Activated CD4-positive, CD25-positive, alpha-beta regulatory T cell (primary cell): ENCODE data around the gene ASPM.

Experiments used
- DNase-seq, 4 experiments: peaks; one replicate each; lab custom pipeline; 2025; lab: John Stamatoyannopoulos, UW

ASPM gene, protein sequence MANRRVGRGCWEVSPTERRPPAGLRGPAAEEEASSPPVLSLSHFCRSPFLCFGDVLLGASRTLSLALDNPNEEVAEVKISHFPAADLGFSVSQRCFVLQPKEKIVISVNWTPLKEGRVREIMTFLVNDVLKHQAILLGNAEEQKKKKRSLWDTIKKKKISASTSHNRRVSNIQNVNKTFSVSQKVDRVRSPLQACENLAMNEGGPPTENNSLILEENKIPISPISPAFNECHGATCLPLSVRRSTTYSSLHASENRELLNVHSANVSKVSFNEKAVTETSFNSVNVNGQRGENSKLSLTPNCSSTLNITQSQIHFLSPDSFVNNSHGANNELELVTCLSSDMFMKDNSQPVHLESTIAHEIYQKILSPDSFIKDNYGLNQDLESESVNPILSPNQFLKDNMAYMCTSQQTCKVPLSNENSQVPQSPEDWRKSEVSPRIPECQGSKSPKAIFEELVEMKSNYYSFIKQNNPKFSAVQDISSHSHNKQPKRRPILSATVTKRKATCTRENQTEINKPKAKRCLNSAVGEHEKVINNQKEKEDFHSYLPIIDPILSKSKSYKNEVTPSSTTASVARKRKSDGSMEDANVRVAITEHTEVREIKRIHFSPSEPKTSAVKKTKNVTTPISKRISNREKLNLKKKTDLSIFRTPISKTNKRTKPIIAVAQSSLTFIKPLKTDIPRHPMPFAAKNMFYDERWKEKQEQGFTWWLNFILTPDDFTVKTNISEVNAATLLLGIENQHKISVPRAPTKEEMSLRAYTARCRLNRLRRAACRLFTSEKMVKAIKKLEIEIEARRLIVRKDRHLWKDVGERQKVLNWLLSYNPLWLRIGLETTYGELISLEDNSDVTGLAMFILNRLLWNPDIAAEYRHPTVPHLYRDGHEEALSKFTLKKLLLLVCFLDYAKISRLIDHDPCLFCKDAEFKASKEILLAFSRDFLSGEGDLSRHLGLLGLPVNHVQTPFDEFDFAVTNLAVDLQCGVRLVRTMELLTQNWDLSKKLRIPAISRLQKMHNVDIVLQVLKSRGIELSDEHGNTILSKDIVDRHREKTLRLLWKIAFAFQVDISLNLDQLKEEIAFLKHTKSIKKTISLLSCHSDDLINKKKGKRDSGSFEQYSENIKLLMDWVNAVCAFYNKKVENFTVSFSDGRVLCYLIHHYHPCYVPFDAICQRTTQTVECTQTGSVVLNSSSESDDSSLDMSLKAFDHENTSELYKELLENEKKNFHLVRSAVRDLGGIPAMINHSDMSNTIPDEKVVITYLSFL (N-terminal part only)

DNA sequence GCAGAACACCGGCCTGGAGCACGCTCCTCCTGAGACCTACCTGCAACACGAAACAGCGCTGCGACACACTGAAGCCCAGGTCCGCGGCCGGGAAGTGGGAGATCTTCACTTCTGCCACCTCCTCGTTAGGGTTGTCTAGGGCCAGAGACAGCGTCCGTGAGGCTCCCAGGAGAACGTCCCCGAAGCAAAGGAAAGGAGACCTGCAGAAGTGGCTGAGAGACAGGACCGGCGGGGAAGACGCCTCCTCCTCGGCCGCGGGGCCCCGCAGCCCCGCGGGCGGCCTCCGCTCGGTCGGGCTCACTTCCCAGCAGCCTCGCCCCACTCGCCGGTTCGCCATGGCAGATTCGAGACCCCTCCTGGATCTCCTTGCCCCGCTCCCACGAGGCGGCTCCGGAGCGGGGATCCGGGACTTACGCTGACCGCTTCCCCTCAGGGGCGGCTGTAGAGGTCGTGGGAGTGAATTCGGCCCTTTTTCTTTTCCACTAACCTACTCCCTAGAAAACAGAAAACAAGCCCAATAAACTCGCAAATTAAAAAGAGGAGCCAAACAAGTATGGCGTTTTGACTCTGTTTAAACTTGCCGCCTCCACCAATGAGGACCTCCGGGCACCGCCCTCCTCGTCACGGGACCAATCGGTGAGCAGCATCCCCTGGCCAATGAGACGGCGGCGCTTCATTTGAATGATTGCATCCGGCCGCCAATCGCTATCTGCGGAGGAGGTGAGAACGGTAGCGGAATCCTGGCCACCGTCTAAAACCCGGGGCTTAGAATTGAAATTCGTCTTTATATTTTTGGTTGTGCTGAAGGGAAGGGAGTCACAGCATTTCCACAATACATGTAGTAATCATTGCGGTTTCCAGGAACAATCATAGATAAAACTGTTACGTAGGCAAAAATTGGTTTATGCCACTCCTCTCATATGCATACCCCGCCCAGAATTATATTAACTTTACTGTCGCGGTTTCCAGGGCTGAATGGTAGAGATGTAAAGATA, at the start of gene ASPM:
Gene ASPM (minus strand): TSS at position 569 of the 995 bp plus-strand sequence. CDS start 232 bp downstream, at position 337.
- peak; percentile 82 to 89 (median 88) for DNase-seq

DNA sequence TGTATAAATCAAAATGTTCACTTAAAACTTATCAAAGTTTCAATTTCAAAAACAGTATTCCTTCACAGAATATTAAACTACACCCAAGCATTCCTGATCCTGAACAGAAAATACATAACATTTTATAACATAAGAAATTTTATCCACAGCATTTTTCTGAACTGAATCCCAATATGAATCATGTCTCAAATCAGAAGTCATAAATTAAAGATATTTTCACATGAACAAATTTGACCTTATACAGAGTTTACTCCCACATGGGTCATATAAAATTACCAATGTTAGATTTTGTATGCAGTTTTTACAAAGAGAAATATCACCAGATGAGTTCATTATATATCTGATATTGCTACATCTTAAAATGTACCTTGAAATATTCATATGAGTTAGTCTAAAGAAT, 48.6 kb upstream of the ASPM start:
- DNase-seq: no peak

DNA sequence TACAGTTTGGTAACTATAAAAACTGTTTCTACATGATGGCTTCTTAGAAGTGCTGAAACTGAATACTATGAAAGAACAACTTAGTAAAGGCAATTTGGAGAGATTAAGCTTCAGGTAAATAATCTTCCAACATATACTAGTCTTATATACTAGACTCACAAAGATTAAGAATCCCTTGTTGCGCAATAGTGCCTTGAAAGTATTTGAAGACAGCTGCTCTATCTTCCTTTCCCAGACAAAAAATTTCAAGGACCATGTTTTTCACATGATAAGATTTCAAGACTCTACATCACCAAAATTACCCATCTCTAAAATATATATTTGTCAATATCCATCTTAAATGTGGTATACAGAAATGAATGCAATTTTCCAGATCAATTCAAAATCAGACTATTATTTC, 37.7 kb upstream of the ASPM start:
- DNase-seq: no peak

DNA sequence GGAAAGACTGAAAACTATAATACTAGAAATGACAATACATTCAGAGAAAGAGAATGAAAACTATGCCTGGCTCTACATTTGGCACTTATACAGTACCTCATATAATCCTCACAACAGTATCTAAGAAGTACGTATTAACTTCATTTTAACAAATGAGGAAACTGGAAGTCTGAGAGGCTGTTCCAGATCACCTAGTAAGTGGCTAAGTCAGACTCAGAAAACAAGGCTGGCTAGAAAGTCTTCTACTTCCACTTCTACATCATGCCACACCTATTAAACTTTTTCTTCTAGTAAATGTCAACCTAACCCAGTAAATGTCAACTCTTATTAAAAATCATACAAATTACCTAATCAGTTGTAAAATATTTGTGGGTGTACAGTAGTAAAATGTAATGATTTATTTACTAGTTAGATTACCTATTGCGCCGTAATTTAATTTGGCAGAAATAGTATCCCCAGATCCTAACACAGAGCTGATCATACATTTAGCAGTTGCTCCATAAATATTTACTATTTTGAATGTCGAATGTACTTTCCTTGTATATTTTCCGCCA, 36.8 kb upstream of the ASPM start:
- no peak for DNase-seq

DNA sequence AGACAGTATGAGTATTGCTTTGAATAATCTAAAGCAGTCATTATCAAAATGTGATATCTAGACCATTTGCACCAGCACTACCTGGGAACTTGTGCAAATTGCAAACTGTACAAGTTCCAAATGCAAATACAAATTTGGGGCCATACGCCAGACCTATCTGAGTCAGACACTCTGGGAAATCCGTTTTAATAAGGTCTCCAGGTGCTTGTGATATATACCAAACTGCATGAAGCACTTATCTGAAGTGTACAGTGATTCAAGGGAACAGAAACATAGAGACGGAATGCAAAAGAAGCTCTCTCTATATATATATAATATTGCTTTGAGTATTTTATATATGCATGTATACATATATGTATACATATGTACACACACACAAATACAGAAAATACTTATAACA, 36.2 kb upstream of the ASPM start:
- DNase-seq: no peak

DNA sequence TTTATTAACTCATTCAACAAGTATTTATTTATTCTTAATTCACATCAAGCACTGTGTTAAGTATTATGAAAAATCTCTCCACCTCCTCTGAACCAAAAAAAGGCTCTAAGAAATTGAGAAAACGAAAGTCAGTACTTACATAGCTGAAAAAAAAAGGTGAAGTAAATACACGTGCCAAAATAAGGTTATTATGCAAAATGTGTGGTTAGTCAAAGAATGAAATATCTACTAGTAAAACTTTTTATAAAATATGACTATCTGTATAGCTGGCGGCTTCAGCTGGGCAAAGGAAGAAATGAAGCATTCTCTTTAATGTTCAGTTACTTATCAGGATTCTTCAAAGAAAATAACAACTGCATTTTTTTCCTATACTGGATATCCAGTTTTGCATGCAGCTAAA, 35.5 kb upstream of the ASPM start:
- DNase-seq: no peak

DNA sequence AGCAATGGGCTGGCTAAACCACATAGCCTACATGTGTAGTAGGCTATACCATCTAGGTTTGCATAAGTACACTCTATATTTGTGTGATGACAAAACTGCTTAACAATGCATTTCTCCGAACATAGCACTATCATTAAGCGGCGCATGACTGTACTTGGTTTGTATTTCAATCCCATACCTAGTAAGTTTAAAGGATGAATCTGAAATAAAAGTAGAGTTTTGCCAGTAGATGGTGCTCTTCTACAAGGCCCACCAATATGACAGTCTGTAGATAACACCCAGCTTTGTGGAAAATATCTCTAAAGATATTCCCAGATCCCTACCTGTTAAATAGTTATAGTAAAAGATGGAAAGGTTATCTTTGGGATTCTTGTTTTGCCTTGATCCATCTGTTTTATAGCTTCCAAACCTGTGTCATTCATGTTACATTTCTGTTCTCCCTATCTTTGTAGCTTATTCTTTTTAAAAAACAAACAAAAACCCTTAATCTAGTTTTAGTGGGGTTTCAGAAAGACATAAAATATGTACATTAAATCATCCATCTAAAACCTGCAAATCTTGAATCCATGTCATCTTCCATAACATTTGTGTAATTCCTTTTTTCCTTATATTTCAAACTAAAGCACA, 33.9 kb upstream of the ASPM start:
- DNase-seq: no peak

DNA sequence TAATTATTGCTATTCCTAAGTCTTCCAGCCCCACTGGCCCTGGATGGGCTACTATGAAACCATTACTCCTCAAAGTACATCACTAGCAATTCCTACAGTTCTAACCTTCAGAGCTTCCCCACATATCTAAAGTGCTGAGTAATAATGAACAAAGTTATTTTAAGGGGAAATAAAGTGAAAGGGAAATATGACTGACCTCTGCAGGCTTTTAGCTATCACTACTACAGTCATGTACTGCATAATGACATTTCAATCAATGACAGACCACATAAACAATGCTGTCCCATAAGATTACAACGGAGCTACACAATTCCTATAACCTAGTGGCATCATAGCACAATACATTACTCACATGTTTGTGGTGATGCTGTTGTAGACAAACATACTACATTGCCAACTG, 32.5 kb upstream of the ASPM start:
- no peak for DNase-seq

DNA sequence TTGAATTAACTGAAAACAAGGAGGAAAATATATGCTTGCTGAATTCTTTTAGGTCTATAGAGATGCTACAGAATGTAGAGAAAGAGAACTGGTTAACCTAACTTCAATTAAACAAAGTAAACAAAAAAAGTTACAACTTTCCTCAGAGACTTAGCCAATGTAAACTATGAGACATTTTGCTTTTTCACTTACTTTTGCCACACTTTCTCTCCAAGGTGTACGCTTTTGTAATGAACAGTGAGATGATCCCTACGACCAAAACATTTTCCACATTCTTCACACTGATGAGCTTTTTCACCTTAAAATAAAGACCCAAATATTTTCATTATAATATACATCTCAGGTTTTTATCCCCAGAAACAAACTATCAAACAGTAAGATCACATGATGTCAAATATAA, 28.3 kb upstream of the ASPM start:
- DNase-seq: no peak

DNA sequence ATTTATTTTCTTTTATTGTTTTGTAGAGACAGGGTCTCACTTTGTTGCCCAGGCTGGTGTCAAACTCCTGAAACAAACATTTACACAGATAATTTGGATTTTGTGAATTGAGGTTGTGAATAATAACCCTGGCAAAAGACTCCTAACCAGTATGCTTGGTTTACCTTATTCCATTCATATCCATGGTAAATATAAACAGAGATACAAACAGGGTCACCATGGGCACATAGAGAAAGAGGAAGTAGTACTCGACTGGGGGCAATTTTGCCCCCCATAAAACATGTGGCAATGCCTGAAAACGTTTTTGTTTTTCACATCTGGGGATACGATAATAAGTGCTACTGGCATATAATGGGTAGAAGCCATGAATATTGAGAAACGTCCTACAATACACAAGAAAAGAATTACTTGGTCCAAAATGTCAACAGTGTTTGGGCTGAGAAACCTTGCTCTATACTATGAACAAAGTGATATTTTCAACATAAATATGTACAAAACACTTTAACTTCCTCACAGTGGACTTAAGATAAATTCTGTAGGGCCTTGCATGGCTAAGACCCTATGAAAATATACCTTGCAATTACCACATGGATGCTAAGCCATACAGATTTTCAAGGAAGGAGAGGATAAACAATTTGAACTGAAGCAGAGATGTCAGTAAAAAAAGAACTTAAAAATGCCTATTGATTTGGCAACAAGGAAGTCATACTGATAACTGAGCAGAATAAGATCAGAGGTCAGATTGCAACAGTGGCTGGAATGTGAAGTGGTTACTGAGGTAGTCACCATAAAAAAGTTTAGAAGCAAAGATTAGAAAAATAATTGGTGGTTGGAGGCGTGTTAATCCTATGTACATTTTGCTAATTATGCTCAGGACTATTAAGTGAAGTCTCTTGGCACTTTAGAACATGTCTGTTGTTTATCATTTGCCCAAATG, 27.4 kb upstream of the ASPM start:
- DNase-seq: no peak

DNA sequence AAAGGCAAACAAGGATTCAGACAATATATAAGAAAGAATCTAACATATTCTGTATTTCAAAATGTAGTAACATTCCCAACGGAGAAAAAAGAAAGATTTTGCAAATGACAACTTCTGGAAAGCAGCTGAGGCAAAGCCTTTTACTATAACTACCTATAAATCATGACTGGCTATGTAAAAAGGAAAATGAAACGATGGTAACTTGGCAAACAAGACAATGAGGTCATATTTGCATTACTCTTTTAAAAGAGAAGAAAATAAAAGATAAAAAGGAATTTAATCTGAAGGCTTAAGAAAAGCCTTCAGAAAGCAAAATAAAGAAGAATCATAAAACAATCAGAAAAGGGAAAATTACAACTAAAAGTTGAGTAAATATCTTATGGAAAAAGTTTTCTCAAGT, 25.1 kb upstream of the ASPM start:
- DNase-seq: no peak

DNA sequence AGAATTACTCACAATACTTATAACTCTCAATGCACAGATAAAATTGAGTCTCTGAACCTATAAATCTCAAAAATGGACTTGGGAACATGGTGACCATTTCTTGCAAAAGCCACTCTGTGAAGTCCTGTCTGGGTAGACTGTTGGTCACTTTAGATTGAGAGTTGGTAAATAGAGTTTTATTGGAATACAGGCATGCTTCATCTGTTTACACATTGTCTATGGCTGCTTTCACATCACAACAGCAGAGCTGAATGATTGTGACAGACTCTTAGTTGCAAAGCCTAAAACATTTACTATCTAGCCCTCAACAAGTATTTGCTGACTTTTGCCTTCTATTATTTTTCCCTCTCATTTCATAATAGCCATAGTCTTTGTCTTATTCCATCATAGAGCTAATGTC, 24.1 kb upstream of the ASPM start:
- no peak for DNase-seq

DNA sequence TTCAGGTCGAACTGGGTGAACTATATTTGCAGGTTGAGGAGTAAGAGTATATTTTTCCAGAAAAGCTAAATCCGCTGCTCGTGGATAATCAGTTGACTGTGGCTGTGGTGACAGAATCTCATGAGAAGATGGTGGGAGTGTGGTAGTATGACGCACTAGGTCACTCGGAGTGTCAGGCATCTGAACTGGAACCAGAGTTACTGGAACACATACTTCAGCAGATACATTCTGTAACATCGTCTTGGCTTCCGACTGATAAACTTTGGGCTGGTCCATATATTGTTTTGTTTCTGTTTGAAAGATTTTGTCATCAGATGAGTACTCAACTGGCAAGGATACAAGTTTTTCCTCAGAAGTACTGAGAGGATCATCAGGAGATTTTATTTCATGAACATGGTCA, 13.0 kb upstream of the ASPM start:
- DNase-seq: no peak

DNA sequence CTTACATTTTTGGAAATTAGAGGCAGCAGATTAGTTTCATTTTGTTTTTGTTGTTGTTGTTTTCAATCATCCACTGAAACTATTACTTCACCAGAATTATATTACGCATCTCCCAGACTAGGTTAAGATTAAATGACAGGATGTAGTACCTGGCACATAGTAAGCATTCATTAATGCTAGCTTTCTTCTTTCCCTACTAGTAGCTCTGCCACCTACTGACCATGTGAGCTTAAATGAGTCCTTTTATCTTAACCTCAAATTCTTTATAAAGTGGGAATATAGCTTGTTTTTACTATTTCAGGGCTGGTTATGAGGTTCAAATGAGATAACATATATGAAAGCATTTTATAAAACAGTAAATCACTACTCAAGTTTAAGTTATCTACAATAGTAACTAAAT, 10.2 kb upstream of the ASPM start:
- DNase-seq: no peak

DNA sequence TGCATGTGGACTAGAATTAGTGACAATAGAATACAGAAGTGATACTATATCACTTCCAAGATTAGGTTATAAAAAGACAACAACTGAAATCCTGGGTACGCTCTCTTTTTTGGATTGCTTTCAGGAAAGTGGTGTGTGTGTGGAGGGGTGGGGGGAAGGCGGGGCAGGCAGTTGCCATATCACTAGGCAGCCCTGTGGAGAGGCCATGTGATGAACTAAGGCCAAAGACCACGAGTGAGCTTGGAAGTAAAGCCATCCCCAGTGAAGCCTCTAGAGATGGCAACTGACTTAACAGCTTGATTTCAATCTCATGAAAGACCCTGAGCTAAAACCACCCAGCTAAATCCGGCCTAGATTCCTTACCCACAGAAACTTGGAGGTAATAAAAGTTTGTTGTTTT, 6.2 kb upstream of the ASPM start:
- no peak for DNase-seq

DNA sequence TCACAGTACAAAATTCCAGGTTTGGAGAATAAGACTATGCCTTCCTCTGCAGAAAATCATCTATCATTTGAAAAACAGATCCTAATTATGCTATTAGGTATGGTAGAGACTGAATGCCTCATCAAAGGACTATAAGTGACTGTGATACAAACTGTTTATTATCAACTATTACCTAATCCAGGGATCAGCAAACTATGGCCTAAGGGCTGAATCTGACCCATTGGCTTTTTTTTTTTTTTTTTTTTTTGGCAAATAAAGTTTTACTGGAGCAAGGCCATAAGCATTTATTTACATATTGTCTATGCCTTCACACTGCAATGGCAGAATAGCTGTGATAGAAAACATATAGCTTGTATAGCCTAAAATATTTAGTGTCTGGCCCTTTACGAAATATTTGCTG, 4.7 kb upstream of the ASPM start:
- no peak for DNase-seq

DNA sequence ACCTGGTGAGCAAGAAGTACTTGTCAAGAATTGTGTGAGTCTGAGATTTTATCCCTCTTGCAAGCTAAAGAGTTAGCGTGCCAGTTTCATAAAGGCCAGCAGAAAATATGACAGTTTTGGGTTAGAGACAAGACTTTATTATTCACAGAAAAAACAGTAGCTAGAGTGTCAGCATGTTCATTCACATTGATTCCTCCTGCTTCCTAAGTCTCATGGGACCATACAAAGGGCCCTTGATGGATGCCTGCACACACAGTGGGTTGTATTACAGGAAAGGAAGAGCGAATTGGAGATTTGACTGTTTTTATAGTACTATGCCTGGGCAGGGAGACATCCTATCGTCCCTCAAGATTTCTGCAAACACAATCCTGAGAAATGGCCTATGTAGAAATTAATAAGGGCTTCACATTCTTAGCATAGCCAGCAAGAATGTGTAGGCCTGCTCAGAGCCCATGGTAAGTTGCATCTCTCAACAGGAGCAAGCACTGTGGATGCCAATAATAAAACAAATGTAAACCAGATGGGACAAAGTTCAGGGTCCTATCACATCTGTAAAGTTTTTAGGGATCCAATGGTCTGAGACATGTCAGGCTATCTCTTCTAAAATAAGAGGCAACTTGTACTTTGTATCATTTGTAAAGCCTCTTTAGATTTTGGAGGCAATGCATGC, 4.0 kb upstream of the ASPM start:
- no peak for DNase-seq

DNA sequence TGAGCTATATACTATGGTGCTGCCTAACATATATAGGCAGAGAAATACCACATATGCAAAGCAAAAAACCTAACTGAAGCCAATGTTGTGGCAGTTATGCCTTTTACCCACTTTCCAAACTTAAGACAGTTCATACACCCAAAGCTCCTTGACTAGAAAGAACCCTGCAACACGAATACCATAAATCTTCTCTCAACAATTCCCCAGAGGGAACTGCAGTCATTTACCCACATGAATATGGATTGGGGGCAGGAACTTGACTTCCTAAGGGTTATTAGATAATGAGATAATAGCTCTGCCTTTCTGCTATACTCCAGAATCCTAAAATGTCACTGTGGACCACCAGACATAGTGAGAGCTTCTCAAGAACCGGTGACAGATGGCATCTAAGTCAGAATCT, 2.9 kb upstream of the ASPM start:
- no peak for DNase-seq
